ENCODE data around the gene LGR6.

DNA sequence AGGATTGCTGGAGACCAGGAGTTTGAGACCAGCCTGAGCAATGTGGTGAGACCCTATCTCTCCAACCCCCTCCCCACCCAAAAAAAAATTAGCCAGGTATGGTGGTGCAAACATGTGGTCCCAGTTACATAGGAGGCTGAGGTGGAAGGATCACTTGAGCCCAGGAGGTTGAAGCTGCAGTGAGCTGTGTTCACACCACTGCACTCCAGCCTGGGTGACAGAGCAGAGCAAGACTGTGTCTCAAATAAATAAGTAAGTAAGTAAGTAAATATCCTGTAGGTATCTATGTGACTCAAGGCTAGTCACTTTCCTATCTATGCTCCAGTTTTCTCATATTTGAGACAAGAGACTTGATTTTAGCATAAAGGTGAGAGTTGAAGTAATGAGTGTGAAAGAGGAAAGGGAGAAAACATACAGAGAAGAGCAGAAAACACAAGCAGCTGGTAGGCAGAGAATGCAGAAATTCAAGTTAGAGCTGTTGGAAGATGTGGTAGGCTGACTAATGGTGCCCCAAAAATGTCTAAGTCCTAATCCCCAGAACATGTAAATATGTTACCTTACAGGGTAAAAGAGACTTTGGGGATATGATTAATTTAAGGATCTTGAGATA is 162.4 kb downstream of the LGR6 start:
- TF ChIP-seq EZH2 (IDR thresholded peaks at IDR 0.05; ENCODE audit: low read depth, unreplicated experiment) (no peak), EZH2phosphoT487 (IDR thresholded peaks at IDR 0.05; ENCODE audit: unreplicated experiment) (no peak)
- TF ChIP-seq, protein P1, sequence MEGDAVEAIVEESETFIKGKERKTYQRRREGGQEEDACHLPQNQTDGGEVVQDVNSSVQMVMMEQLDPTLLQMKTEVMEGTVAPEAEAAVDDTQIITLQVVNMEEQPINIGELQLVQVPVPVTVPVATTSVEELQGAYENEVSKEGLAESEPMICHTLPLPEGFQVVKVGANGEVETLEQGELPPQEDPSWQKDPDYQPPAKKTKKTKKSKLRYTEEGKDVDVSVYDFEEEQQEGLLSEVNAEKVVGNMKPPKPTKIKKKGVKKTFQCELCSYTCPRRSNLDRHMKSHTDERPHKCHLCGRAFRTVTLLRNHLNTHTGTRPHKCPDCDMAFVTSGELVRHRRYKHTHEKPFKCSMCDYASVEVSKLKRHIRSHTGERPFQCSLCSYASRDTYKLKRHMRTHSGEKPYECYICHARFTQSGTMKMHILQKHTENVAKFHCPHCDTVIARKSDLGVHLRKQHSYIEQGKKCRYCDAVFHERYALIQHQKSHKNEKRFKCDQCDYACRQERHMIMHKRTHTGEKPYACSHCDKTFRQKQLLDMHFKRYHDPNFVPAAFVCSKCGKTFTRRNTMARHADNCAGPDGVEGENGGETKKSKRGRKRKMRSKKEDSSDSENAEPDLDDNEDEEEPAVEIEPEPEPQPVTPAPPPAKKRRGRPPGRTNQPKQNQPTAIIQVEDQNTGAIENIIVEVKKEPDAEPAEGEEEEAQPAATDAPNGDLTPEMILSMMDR (conservative IDR thresholded peaks at IDR 0.05; ENCODE audit: low read depth in 2 of 2), result no peak

Measured in GM23338 (cell line).